HepG2 (cell line): Measurements from ENCODE around the gene ALG11.

ENCODE experiments used
- KLF6 ChIP-seq: IDR thresholded peaks from 2 replicates; pipeline ENCODE4 v1.8.0; 2016; ENCODE audit warnings: missing biosample characterization, missing genetic modification reagents
- MAFK ChIP-seq, 2 experiments: IDR thresholded peaks in 1 of 2; conservative IDR thresholded peaks in 1 of 2; 2 replicates each; pipeline ENCODE4 v1.6.1; 2011; ENCODE audit warnings: improper control_type of control experiment in 2 of 2, low read length in 2 of 2
- MED1 ChIP-seq: sonication (generic); formaldehyde crosslinking; IDR thresholded peaks from 2 replicates; pipeline ENCODE4 v1.4.0; 2020; ENCODE audit warnings: missing genetic modification reagents
- MTF1 ChIP-seq: sonication (generic); formaldehyde crosslinking; IDR thresholded peaks from 2 replicates; pipeline ENCODE4 v1.5.0; 2020; ENCODE audit warnings: missing genetic modification reagents
- PAXIP1 ChIP-seq: sonication (generic); formaldehyde crosslinking; conservative IDR thresholded peaks from 2 replicates; pipeline ENCODE4 v1.4.0; 2020; ENCODE audit warnings: mild to moderate bottlenecking, missing genetic modification reagents, moderate library complexity
- ZNF121 ChIP-seq: sonication (generic); formaldehyde crosslinking; IDR thresholded peaks from 2 replicates; pipeline ENCODE4 v1.5.0; 2020; ENCODE audit warnings: mild to moderate bottlenecking, missing genetic modification reagents
- ZNF34 ChIP-seq: sonication (generic); formaldehyde crosslinking; IDR thresholded peaks from 2 replicates; pipeline ENCODE4 v1.4.0; 2020; ENCODE audit warnings: mild to moderate bottlenecking, missing genetic modification reagents, borderline replicate concordance

- TF ChIP-seq MTF1: no peak
- TF ChIP-seq MAFK (conservative IDR thresholded peaks at IDR 0.05 in 1 of 2, IDR thresholded peaks at IDR 0.05 in 1 of 2; ENCODE audit: low read length in 2 of 2): no peak
- TF ChIP-seq PAXIP1 (CRISPR knock-in tag): no peak
- TF ChIP-seq ZNF121 (CRISPR knock-in tag): no peak
- no peak for TF ChIP-seq KLF6 (CRISPR knock-in tag)
- no peak for TF ChIP-seq MED1 (CRISPR knock-in tag)
- no peak for TF ChIP-seq ZNF34
Observed at GRCh38 chr13:52024481-52024880, 12.3 kb downstream of the ALG11 start, which contains the start of gene UTP14C.
